Heart right ventricle (tissue), 16 donors: ENCODE measurements around the gene FBXO7. TPM values are rescaled to one million over a fixed set of nuclear protein-coding genes. Genes with fewer than 3 reads are reported as not detected.

Experiments used
- ATAC-seq, 8 donors: fragments of 200-7000 bp; cut with Tn5 transposase; one replicate each; pipeline ENCODE4 v1.9.1; 2020; ENCODE audit warnings: mild to moderate bottlenecking in 8 of 8, moderate library complexity in 8 of 8, moderate number of reproducible peaks in 1 of 8
- DNase-seq, 2 donors: peaks; one replicate each; pipeline ENCODE4 v3.0.0-alpha.2; 2020
- H3K27ac ChIP-seq, 10 donors: fragments of 200-600 bp; sonication (generic) in 2 of 10; one replicate each; pipeline versions ENCODE4 v1.5.0 to v1.8.0; 2020 to 2022; ENCODE audit warnings: mild to moderate bottlenecking in 3 of 10
- H3K27me3 ChIP-seq, 7 donors: fragments of 200-600 bp; one replicate each; pipeline ENCODE4 v1.8.0; 2021 to 2022; ENCODE audit warnings: mild to moderate bottlenecking in 2 of 7
- H3K36me3 ChIP-seq, 9 donors: fragments of 200-600 bp; sonication (generic) in 1 of 9; one replicate each; pipeline versions ENCODE4 v1.5.0 to v1.8.0; 2020 to 2022; ENCODE audit warnings: mild to moderate bottlenecking in 2 of 9
- H3K4me1 ChIP-seq, 9 donors: fragments of 200-600 bp; sonication (generic) in 1 of 9; one replicate each; pipeline versions ENCODE4 v1.5.0 to v1.8.0; 2020 to 2022; ENCODE audit warnings: mild to moderate bottlenecking in 4 of 9
- H3K4me3 ChIP-seq, 10 donors: fragments of 200-600 bp; sonication (generic) in 2 of 10; one replicate each; pipeline versions ENCODE4 v1.5.0 to v1.8.0; 2020 to 2022; ENCODE audit warnings: mild to moderate bottlenecking in 7 of 10, moderate library complexity in 2 of 10
- H3K9me3 ChIP-seq, 11 donors: fragments of 200-600 bp in 10 of 11; sonication (generic) in 2 of 11; one replicate each; pipeline versions ENCODE4 v1.5.0 to v1.8.0; 2013 to 2022; ENCODE audit warnings: mild to moderate bottlenecking in 2 of 11, control low read depth in 1 of 11, moderate library complexity in 1 of 11
- WGBS, 2 donors: extraction: QIAGEN DNeasy Blood & Tissue Kit; methylation state at CpG; one replicate each; pipeline ENCODE4 v1.1.7; 2013; ENCODE audit warnings: inconsistent platforms in 1 of 2; 5-methylcytosine and 5-hydroxymethylcytosine counted together
- intact Hi-C, 10 donors: fragments of 100-400 bp; cut with DNase I; formaldehyde crosslinking; loops; one replicate each; pipeline versions ENCODE4 v1.11.1 to v1.14.2; 2022
- polyA plus RNA-seq, 2 donors: library from polyadenylated mRNA; stranded (reverse); fragments of 200-250 nt; gene quantifications; one replicate each; pipeline ENCODE4 v1.2.3, GENCODE V29; 2013
- total RNA-seq, 10 donors: library from RNA; stranded (reverse); fragmentation: NEBNext Ultra II Directional in 3 of 10; extraction: Animal tissue kit (Norgen Biotek cat#: 25700) in 3 of 10; gene quantifications; one replicate each; pipeline versions ENCODE4 v1.2.1 to v1.2.4, GENCODE V29; 2021 to 2023
- TF ChIP-seq, protein P1 (sequence below), 9 donors: fragments of 200-600 bp; sonication (generic) in 2 of 9; IDR thresholded peaks; one replicate each; pipeline versions ENCODE4 v1.5.0 to v1.8.0; 2021 to 2022; ENCODE audit warnings: antibody characterized with exemption in 9 of 9, mild to moderate bottlenecking in 5 of 9, moderate library complexity in 1 of 9
- donor health status: Arrhythmogenic right ventricular cardiomyopathy.
- donor health status: ischemic (EF 13 %, LVEDD 7.1; RV severe dilation, severe dysfunction).
- donor health status: healthy with polysubstance abuse.
- donor health status: DM: no; HTN: yes; CAD: no.
- donor health status: DM: no; HTN: no; CAD: no.
- donor health status: ischemic (EF 25% LVEDD 6.9; RV normal size, moderate dysfunction).
- donor health status: ischemic (EF 25% LVEDD 5.7; RV mildly dilated, moderate dysfunction).
- donor health status: healthy.
- donor health status: DM: yes; HTN: yes; CAD: no.
- donor health status: Ischemic cardiomyopathy.
- donor health status: ischemic (EF 35%, LVEDD 5.7; RV mildly dilated, moderate dysfunction).
- donor health status: nonischemic (EF 11% LVEDD 7.7; RV severe dilation, severe dysfunction).
- donor health status: DM: yes; HTN: yes; CAD: no.
- donor health status: PGD.
- donor health status: ischemic (EF 29% LVEDD 5.4; RV normal size, mild dysfunction).
- donor health status: nonischemic (EF 23%, LVEDD 6.1; RV moderate dilation, normal function).

The FBXO7 gene
- total and polyA plus RNA-seq, 12 donors, result 21.1 to 52.2 (median 37.6) TPM

- ATAC-seq (no peak), DNase-seq (no peak)
- TF ChIP-seq, protein P1, sequence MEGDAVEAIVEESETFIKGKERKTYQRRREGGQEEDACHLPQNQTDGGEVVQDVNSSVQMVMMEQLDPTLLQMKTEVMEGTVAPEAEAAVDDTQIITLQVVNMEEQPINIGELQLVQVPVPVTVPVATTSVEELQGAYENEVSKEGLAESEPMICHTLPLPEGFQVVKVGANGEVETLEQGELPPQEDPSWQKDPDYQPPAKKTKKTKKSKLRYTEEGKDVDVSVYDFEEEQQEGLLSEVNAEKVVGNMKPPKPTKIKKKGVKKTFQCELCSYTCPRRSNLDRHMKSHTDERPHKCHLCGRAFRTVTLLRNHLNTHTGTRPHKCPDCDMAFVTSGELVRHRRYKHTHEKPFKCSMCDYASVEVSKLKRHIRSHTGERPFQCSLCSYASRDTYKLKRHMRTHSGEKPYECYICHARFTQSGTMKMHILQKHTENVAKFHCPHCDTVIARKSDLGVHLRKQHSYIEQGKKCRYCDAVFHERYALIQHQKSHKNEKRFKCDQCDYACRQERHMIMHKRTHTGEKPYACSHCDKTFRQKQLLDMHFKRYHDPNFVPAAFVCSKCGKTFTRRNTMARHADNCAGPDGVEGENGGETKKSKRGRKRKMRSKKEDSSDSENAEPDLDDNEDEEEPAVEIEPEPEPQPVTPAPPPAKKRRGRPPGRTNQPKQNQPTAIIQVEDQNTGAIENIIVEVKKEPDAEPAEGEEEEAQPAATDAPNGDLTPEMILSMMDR (IDR thresholded peaks at IDR 0.05), result no peak
- no peak overlapping the region for H3K4me3 ChIP-seq
- 82 to 93% methylated on average over 2 of the region's 2 CpGs for WGBS, 2 donors
- H3K27me3 ChIP-seq, result no peaks in the 10 kb centered on the region
- peaks cover 0 to 18% (median 0%) of the 10 kb centered on the region in 11 donors for H3K9me3 ChIP-seq
- no peaks in the 10 kb centered on the region for H3K4me1 ChIP-seq
- no peak overlapping the region for H3K27ac ChIP-seq
- peaks cover 0 to 5% (median 0%) of the 10 kb centered on the region in 9 donors for H3K36me3 ChIP-seq
- intact Hi-C loops, result no loop called here
Observed at GRCh38 chr22:32515084-32515483, 40.5 kb downstream of the FBXO7 start.

GRCh38 chr22:32517488-32517887 is 42.9 kb downstream of the FBXO7 start:
- peaks cover 0 to 5% (median 0%) of the 10 kb centered on the region in 9 donors for H3K36me3 ChIP-seq

DNA sequence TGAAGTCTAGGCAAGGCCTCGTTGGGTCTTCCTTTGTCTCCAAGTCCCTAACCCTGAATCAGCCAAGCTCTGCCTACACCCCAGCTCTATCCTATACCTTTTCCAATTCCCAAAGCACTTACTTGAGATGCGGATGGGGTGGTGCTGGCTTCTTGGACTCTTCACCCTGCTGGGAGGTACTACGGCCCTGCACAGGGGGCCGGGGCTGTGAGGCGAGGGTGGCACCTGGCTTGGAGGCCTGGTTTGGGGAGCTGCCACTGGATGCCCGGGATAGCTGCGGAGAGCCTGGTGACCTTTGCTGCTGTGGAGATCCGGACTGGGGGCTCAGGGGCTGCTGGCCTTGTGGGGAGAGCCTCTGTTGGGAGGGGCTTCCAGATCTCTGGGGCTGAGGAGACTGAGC is 43.3 kb downstream of the FBXO7 start:
- no peak overlapping the region for H3K4me3 ChIP-seq
- no peak overlapping the region for H3K27ac ChIP-seq
- H3K9me3 ChIP-seq, result peaks cover 0 to 18% (median 0%) of the 10 kb centered on the region in 11 donors
- TF ChIP-seq, protein P1 (IDR thresholded peaks at IDR 0.05), result no peak
- intact Hi-C loops, result no loop called here
- H3K27me3 ChIP-seq, result no peaks in the 10 kb centered on the region
- ATAC-seq (no peak), DNase-seq (no peak)
- WGBS, 2 donors, result 95 to 99% methylated on average over 8 of the region's 8 CpGs
- H3K36me3 ChIP-seq, result peaks cover 0 to 5% (median 0%) of the 10 kb centered on the region in 9 donors
- peaks cover 0 to 8% (median 0%) of the 10 kb centered on the region in 9 donors for H3K4me1 ChIP-seq

More at GRCh38 chr22:32517488-32517887, 42.9 kb downstream of the FBXO7 start:
- 93 to 98% methylated on average over 3 of the region's 3 CpGs for WGBS, 2 donors
- intact Hi-C loops, result no loop called here
- TF ChIP-seq, protein P1 (IDR thresholded peaks at IDR 0.05), result no peak
- Histone ChIP-seq H3K9me3 (peaks cover 0 to 18% (median 0%) of the 10 kb centered on the region in 11 donors), H3K27ac (no peak overlapping the region), H3K4me1 (peaks cover 0 to 6% (median 0%) of the 10 kb centered on the region in 9 donors), H3K4me3 (no peak overlapping the region), H3K27me3 (no peaks in the 10 kb centered on the region)
- no peak for ATAC-seq
- no peak for DNase-seq

DNA sequence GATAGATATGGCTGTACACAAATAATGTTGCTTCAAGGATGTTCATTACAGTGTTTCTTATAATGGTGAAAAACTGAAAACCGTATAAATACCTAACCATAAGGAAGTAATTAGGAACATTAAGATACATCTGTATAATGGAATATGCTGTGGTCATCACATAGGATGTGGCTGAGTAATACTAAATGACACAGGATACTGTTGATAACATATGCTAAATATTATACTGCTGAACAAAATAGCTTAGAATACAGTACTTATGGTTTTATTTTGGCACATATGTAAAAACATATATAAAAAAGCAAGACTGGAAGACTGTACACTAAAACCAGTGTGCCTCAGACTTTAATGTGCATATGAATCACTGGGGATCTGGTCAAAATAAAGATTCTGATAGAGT is 43.8 kb downstream of the FBXO7 start:
- ATAC-seq (no peak), DNase-seq (no peak)
- Histone ChIP-seq H3K36me3 (peaks cover 0 to 5% (median 0%) of the 10 kb centered on the region in 9 donors), H3K27me3 (no peaks in the 10 kb centered on the region), H3K27ac (no peak overlapping the region), H3K4me3 (no peak overlapping the region), H3K4me1 (peaks cover 0 to 8% (median 0%) of the 10 kb centered on the region in 9 donors), H3K9me3 (peaks cover 0 to 18% (median 0%) of the 10 kb centered on the region in 11 donors)
- intact Hi-C loops, result no loop called here
- 67 to 70% methylated on average over 1 of the region's 1 CpG for WGBS, 2 donors
- TF ChIP-seq, protein P1 (IDR thresholded peaks at IDR 0.05), result no peak
